ENCODE data around the gene CACNA2D2.
A peak's percentile ranks its signal among the peaks of the same experiment; 100 is the strongest.
"Not testable (repeated sequence)": the region's sequence is repeated elsewhere in the genome, so short reads cannot be mapped to it uniquely, and the experiment has no call there.

Gene CACNA2D2

GRCh38 chr3:50530001-50530970, 26.9 kb upstream of the CACNA2D2 start:
- FAIRE-seq (no peak), DNase-seq (ENCODE audit: insufficient read length, low spot score) (no peak)

GRCh38 chr3:50525987-50526386, 22.6 kb upstream of the CACNA2D2 start:
- DNase-seq (ENCODE audit: insufficient read length, low spot score) (peak; percentile 71), FAIRE-seq (no peak)

GRCh38 chr3:50525191-50525910, 21.9 kb upstream of the CACNA2D2 start:
- FAIRE-seq (no peak), DNase-seq (ENCODE audit: insufficient read length, low spot score) (no peak)

- FAIRE-seq = no peak
- DNase-seq (ENCODE audit: insufficient read length, low spot score) = no peak
Measured at GRCh38 chr3:50524746-50525145, 21.3 kb upstream of the CACNA2D2 start.

- FAIRE-seq = no peak
Measured at GRCh38 chr3:50523279-50523811, 19.9 kb upstream of the CACNA2D2 start.

DNA sequence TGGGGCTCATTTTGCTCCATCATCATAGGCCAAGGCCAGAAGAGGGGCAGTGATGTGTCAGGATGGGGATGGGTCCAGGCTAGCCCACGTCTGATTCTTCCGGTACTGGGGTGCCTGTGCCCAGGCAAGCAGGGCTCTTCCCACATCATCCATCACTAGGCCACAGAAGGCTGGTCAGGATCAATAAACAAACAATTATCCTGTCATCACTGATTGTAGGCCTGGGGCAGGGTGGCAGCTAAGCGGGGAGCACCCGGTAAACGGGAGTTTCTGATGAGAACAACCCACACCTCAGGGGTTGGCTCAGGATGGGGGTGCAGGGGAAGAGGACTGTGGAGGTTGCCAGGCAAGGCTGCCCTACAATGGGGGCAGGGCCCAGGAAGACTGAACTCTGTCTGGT, 18.1 kb upstream of the CACNA2D2 start:
- no peak for FAIRE-seq
- no peak for DNase-seq (ENCODE audit: insufficient read length, low spot score)

More at GRCh38 chr3:50523279-50523811, 19.9 kb upstream of the CACNA2D2 start:
- no peak for DNase-seq (ENCODE audit: insufficient read length, low spot score)

- no peak for FAIRE-seq
Measured at GRCh38 chr3:50520849-50521248, 17.4 kb upstream of the CACNA2D2 start.

DNA sequence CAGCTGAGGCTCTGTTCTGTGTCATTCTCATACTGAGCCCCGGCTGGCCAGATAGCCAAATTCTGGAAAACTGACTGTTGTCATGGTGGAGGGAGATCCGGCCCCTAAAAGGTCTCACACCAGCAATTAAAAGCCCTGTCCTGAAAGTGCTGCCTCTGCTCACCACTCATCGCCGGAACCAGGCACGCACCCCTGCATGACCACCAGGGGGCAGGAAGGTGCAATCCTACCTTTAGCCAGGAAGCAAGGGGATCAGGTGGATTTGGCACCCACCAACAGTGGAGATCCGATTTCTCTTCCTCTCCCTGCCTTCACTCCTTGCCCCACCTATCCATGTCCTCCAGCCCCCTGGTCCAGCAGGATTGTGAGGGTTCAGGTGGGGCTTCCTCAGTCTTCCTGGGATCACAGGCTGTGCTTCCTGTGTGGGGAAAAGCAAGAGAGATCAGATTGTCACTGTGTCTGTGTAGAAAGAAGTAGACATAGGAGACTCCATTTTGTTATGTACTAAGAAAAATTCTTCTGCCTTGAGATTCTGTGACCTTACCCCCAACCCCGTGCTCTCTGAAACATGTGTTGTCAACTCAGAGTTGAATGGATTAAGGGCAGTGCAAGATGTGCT, 16.1 kb upstream of the CACNA2D2 start:
- FAIRE-seq (peak; percentile 75), DNase-seq (ENCODE audit: insufficient read length, low spot score) (peak; percentile 77)

More at GRCh38 chr3:50520849-50521248, 17.4 kb upstream of the CACNA2D2 start:
- no peak for DNase-seq (ENCODE audit: insufficient read length, low spot score)

- no peak for FAIRE-seq
Measured at GRCh38 chr3:50518436-50518835, 15.0 kb upstream of the CACNA2D2 start.

DNA sequence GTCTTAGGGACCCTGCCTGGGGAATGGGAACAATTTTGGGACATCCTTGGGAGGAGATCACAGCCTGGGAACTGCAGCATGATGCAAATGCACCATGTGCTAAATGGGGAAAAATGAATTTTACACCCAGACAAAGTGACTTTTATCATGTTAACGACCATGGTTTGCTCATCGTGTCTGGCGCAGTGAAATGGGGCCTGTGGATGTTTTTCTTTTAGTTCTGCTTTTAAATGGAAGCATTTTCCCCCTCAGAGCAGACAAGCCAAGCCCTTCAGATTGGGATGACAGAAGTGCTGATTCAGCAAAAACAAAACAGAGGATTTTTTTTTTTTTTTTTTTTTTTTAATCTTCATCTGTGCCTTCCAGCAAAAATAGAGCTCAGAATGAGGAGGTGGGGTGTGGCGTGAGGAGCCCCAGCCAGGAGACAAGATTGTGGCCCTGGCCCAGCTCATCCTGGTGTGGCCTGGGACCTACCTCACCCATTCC, 14.3 kb upstream of the CACNA2D2 start:
- DNase-seq (ENCODE audit: insufficient read length, low spot score) (no peak), FAIRE-seq (no peak)

More at GRCh38 chr3:50518436-50518835, 15.0 kb upstream of the CACNA2D2 start:
- no peak for DNase-seq (ENCODE audit: insufficient read length, low spot score)

DNA sequence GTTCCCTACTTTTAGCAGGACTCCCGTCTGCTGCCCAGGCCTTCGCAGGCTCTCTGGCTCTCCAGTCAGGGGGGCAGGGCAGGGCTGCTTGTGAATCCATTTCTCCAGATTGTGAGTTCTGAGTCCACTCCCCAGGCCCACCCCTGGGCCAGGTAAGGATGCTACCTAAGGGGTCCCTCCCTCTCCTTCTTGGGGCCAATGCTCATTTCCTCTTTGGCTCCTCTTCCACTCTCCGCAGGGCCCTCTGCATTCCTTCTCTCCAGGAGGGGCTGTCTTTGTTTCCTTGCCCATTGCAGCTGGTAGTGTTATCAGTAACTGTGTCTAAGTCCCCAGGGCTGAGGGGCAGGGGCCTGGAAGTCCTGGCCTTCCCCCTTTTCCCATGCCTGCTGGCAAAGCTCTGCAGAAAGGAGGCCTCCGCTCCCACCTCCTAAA, 13.0 kb upstream of the CACNA2D2 start:
- no peak for FAIRE-seq
- no peak for DNase-seq (ENCODE audit: insufficient read length, low spot score)

DNA sequence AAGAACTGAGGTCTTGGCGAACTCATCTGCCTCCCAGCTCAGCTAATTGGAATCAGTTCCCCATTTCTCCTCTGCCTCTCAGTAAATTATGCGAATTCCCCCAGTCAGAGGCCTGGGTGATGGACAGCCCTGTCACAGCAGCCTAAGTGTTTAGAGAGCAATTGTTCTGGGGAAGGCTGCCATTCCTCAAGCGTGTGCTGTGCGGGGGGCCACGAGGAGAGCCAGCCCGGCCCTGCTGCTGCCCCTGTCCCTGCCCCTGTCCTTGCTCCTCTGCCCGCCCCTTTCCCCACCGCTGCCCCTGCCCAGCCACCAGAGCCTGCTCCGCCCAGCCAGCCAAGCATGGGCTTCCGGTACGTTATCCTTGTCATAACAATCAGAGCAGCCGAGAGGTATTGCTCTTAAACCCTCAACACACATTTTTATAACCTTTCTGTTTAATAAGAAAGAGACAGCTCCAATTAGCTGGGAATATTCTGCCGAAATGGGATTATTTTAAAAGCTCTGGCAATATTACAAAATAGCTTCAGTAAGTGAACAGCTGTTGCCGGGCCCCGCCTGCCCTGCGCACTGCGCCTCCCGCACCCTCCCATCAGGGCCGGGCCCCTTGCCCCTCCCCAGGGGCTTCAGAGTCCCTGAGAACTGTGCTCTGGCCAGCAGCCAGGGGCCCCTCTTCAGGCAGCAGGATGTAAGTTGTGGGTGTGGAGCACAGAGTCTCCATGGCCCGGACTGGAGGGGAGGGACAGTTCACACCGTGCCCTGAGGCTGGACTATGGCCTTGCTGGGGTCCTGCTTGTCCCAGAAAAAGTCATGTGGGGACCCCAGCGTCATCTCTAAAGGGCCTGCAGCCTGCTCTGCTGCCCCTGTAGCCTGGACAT, 12.4 kb upstream of the CACNA2D2 start:
- no peak for DNase-seq (ENCODE audit: insufficient read length, low spot score)
- no peak for FAIRE-seq

GRCh38 chr3:50512908-50513307, 9.5 kb upstream of the CACNA2D2 start:
- not testable (repeated sequence) for DNase-seq (ENCODE audit: insufficient read length, low spot score); FAIRE-seq

GRCh38 chr3:50512131-50512530, 8.7 kb upstream of the CACNA2D2 start:
- FAIRE-seq (no peak), DNase-seq (ENCODE audit: insufficient read length, low spot score) (no peak)

DNA sequence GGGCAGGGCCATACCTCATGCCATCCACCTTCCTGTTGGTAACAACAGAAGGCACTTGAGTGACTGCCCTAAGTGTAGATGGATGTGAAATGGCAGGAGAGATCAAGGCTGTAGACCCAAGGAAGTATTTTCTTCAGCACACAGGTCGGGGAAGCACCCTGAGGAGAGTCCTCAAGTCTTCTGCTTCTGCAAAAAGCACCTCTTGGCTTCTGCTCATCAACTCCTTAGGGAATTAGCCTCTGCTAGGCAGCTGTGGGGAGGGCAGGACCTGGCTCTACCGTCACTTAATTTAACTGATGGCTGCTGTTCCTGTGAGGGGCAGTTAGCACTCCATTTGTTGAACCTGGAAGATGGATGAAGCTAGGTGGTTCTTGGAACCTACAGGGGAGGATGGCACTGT, 6.9 kb upstream of the CACNA2D2 start:
- FAIRE-seq (no peak), DNase-seq (ENCODE audit: insufficient read length, low spot score) (no peak)

DNA sequence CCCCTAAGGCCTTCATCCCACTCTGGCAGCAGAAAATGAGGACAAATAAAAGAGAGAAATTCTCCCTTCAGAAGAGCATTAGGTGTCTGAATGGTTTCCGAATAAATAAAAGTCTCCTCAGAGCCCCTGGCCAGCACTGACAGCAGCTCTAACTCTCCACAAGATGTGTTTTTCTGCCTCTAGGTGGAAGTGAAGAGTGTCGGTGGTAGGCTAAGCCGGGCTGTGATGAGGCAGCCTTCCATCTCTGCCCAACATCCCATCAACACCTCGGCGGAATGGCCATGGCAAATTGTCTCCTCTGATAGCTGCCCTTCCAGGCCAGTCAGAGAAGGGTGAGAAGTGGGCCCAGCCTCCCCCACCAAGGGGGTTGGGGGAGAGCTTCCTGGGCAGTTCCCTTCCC, 6.3 kb upstream of the CACNA2D2 start:
- DNase-seq (ENCODE audit: insufficient read length, low spot score) (no peak), FAIRE-seq (no peak)

GRCh38 chr3:50508821-50509220, 5.4 kb upstream of the CACNA2D2 start:
- no peak for FAIRE-seq
- DNase-seq (ENCODE audit: insufficient read length, low spot score) = no peak

GRCh38 chr3:50506169-50506568, 2.7 kb upstream of the CACNA2D2 start:
- FAIRE-seq = no peak

DNA sequence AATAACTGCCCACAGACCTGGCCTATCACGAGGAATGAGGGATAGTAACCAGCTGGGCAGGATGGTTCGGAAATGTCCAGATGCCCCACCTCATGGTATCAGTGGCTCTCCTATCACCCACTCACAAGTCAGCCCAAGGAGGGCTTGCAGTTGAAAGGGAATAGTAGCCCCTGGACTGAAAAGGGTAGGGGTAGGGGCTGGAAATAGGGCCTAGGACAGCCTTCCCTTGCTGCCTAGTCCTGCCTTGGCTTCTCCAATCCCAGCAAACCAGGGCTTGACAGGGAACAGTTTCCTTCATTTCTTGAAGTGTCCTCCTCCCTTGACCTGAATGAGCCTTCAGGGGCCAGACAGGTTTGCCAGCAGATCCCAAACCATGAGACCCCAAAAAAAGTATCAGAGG, 1.2 kb upstream of the CACNA2D2 start:
- DNase-seq (ENCODE audit: insufficient read length, low spot score) (no peak), FAIRE-seq (no peak)

More at GRCh38 chr3:50506169-50506568, 2.7 kb upstream of the CACNA2D2 start:
- no peak for DNase-seq (ENCODE audit: insufficient read length, low spot score)

Measured in GM19239 (cell line).